Chondrocyte (in vitro differentiated cells): Measurements from ENCODE around the gene TMEM35B. TPM values are rescaled to one million over a fixed set of nuclear protein-coding genes. Genes with fewer than 3 reads are reported as not detected.
"Not testable (repeated sequence)": the region's sequence is repeated elsewhere in the genome, so short reads cannot be mapped to it uniquely, and the experiment has no call there.

Experiments
- DNase-seq: peaks from one replicate; pipeline ENCODE4 v3.0.0; 2021; ENCODE audit warnings: mixed read lengths, low spot score
- H3K27ac Mint-ChIP-seq: one replicate; pipeline ENCODE4 v1.8.0; 2021; ENCODE audit warnings: mild to moderate bottlenecking, moderate library complexity, mixed read lengths; ENCODE audit not compliant: unreplicated experiment
- H3K27me3 Mint-ChIP-seq: 2 replicates; pipeline ENCODE4 v1.8.0; 2021; ENCODE audit warnings: low read depth, mixed read lengths
- H3K36me3 Mint-ChIP-seq: 2 replicates; pipeline ENCODE4 v1.8.0; 2021; ENCODE audit warnings: low read depth, mixed read lengths
- H3K4me1 Mint-ChIP-seq: 2 replicates; pipeline ENCODE4 v1.8.0; 2021; ENCODE audit warnings: low read depth, mild to moderate bottlenecking, mixed read lengths
- H3K4me3 Mint-ChIP-seq: one replicate; pipeline ENCODE4 v1.8.0; 2021; ENCODE audit warnings: mild to moderate bottlenecking, moderate library complexity, mixed read lengths; ENCODE audit not compliant: unreplicated experiment
- H3K9me3 Mint-ChIP-seq: 2 replicates; pipeline ENCODE4 v1.8.0; 2021; ENCODE audit warnings: low read depth, mixed read lengths
- CTCF ChIP-seq: fragments of 200-600 bp; sonication (generic); IDR thresholded peaks from 2 replicates; pipeline ENCODE4 v1.5.0; 2021; ENCODE audit warnings: antibody characterized with exemption, mild to moderate bottlenecking, moderate library complexity
- total RNA-seq: library from RNA; stranded (reverse); gene quantifications from 3 replicates; pipeline ENCODE4 v1.2.1, GENCODE V29; 2021

Gene TMEM35B
- total RNA-seq, 1 donor from 2014 or later = 17.7 TPM

- DNase-seq = no peak
- no peak for TF ChIP-seq CTCF
- Mint-ChIP-seq H3K4me1 (peaks cover 6% of the 10 kb centered on the region), H3K36me3 (no peaks in the 10 kb centered on the region), H3K9me3 (peaks cover 3% of the 10 kb centered on the region), H3K27me3 (peaks cover 4% of the 10 kb centered on the region), H3K4me3 (no peak overlapping the region), H3K27ac (no peak overlapping the region)
These were observed 11.8 kb downstream of the TMEM35B start for GRCh38 chr1:34973326-34973725.

- no peak for TF ChIP-seq CTCF
- H3K36me3 Mint-ChIP-seq = no peaks in the 10 kb centered on the region
- no peak overlapping the region for H3K27ac Mint-ChIP-seq
- DNase-seq = no peak
- peaks cover 9% of the 10 kb centered on the region for H3K27me3 Mint-ChIP-seq
- H3K9me3 Mint-ChIP-seq = peaks cover 3% of the 10 kb centered on the region
- peaks cover 6% of the 10 kb centered on the region for H3K4me1 Mint-ChIP-seq
- H3K4me3 Mint-ChIP-seq = no peak overlapping the region
These were observed 14.3 kb downstream of the TMEM35B start for GRCh38 chr1:34970829-34971228.

- Mint-ChIP-seq H3K9me3 (peaks cover 3% of the 10 kb centered on the region), H3K27ac (no peak overlapping the region), H3K27me3 (peaks cover 9% of the 10 kb centered on the region), H3K4me3 (no peak overlapping the region), H3K4me1 (peaks cover 3% of the 10 kb centered on the region), H3K36me3 (no peaks in the 10 kb centered on the region)
- DNase-seq = no peak
- TF ChIP-seq CTCF = no peak
These were observed 14.9 kb downstream of the TMEM35B start for GRCh38 chr1:34970220-34970735.

- H3K27me3 Mint-ChIP-seq, H3K9me3 Mint-ChIP-seq, H3K4me1 Mint-ChIP-seq, H3K27ac Mint-ChIP-seq, DNase-seq, H3K4me3 Mint-ChIP-seq, H3K36me3 Mint-ChIP-seq: not testable (repeated sequence)
These were observed 16.9 kb downstream of the TMEM35B start for GRCh38 chr1:34968297-34968696.

- not testable (repeated sequence) for H3K9me3 Mint-ChIP-seq, H3K4me1 Mint-ChIP-seq, H3K4me3 Mint-ChIP-seq, H3K27ac Mint-ChIP-seq, DNase-seq, H3K36me3 Mint-ChIP-seq
- peaks cover 10% of the 10 kb centered on the region for H3K27me3 Mint-ChIP-seq
These were observed 17.5 kb downstream of the TMEM35B start for GRCh38 chr1:34967672-34968071.

GRCh38 chr1:34965597-34965996, 19.6 kb downstream of the TMEM35B start:
- peaks cover 3% of the 10 kb centered on the region for H3K9me3 Mint-ChIP-seq
- DNase-seq = no peak
- no peak overlapping the region for H3K4me3 Mint-ChIP-seq
- H3K27me3 Mint-ChIP-seq = peaks cover 17% of the 10 kb centered on the region
- H3K36me3 Mint-ChIP-seq = no peaks in the 10 kb centered on the region
- TF ChIP-seq CTCF = no peak
- no peaks in the 10 kb centered on the region for H3K4me1 Mint-ChIP-seq
- no peak overlapping the region for H3K27ac Mint-ChIP-seq
